GM23248 (cell line): ENCODE data around the gene SEMA5A.

Source experiments
- EZH2 ChIP-seq: fragments of 200-600 bp; sonication (generic); IDR thresholded peaks from 2 replicates; pipeline ENCODE4 v1.6.1; 2018; ENCODE audit warnings: antibody characterized with exemption, mild to moderate bottlenecking; ENCODE audit not compliant: insufficient read depth, poor library complexity, severe bottlenecking
- EZH2phosphoT487 ChIP-seq: fragments of 200-600 bp; sonication (generic); IDR thresholded peaks from 2 replicates; pipeline ENCODE4 v1.6.1; 2018; ENCODE audit warnings: antibody characterized with exemption, moderate library complexity, mild to moderate bottlenecking, low read depth; ENCODE audit not compliant: insufficient read depth

GRCh38 chr5:9409413-9409960 lies 136.4 kb downstream of the SEMA5A start:
- TF ChIP-seq EZH2 (no peak), EZH2phosphoT487 (no peak)
